ENCODE results near the gene RBM26.

The RBM26 gene

GRCh38 chr13:79448413-79448812, 42.4 kb upstream of the RBM26 start:
- no peak overlapping the region for H3K4me3 Mint-ChIP-seq
- no peaks in the 10 kb centered on the region for H3K9me3 Mint-ChIP-seq

GRCh38 chr13:79447741-79448140, 41.7 kb upstream of the RBM26 start:
- no peak for TF ChIP-seq CTCF (IDR thresholded peaks at IDR 0.05; ENCODE audit: unreplicated experiment in 3 of 3)
- no peak overlapping the region for H3K27ac Mint-ChIP-seq
- no peaks in the 10 kb centered on the region for H3K36me3 Mint-ChIP-seq (ENCODE audit: low read depth)
- no peaks in the 10 kb centered on the region for H3K9me3 Mint-ChIP-seq
- H3K27me3 Mint-ChIP-seq (ENCODE audit: low read depth), result peaks cover 9% of the 10 kb centered on the region
- no peaks in the 10 kb centered on the region for H3K4me1 Mint-ChIP-seq
- H3K4me3 Mint-ChIP-seq, result no peak overlapping the region

More at GRCh38 chr13:79448413-79448812, 42.4 kb upstream of the RBM26 start:
- no peak overlapping the region for H3K27ac Mint-ChIP-seq
- no peak for TF ChIP-seq CTCF (IDR thresholded peaks at IDR 0.05; ENCODE audit: unreplicated experiment in 3 of 3)
- H3K27me3 Mint-ChIP-seq (ENCODE audit: low read depth), result peaks cover 9% of the 10 kb centered on the region
- no peaks in the 10 kb centered on the region for H3K4me1 Mint-ChIP-seq
- no peaks in the 10 kb centered on the region for H3K36me3 Mint-ChIP-seq (ENCODE audit: low read depth)

GRCh38 chr13:79447141-79447540, 41.1 kb upstream of the RBM26 start:
- Mint-ChIP-seq H3K4me3 (no peak overlapping the region), H3K27ac (no peak overlapping the region), H3K36me3 (ENCODE audit: low read depth) (no peaks in the 10 kb centered on the region), H3K27me3 (ENCODE audit: low read depth) (peaks cover 9% of the 10 kb centered on the region), H3K9me3 (no peaks in the 10 kb centered on the region), H3K4me1 (no peaks in the 10 kb centered on the region)
- no peak for TF ChIP-seq CTCF (IDR thresholded peaks at IDR 0.05; ENCODE audit: unreplicated experiment in 3 of 3)

- Mint-ChIP-seq H3K27ac (no peak overlapping the region), H3K9me3 (no peaks in the 10 kb centered on the region), H3K4me3 (no peak overlapping the region), H3K36me3 (ENCODE audit: low read depth) (no peaks in the 10 kb centered on the region), H3K4me1 (no peaks in the 10 kb centered on the region), H3K27me3 (ENCODE audit: low read depth) (peaks cover 11% of the 10 kb centered on the region)
- no peak for TF ChIP-seq CTCF (IDR thresholded peaks at IDR 0.05; ENCODE audit: unreplicated experiment in 3 of 3)
These were observed 40.1 kb upstream of the RBM26 start for GRCh38 chr13:79445968-79446645.

GRCh38 chr13:79442706-79443105, 36.7 kb upstream of the RBM26 start:
- Mint-ChIP-seq H3K4me3 (no peak overlapping the region), H3K36me3 (ENCODE audit: low read depth) (no peaks in the 10 kb centered on the region), H3K27ac (no peak overlapping the region), H3K4me1 (no peaks in the 10 kb centered on the region), H3K9me3 (no peaks in the 10 kb centered on the region), H3K27me3 (ENCODE audit: low read depth) (peaks cover 12% of the 10 kb centered on the region)
- no peak for TF ChIP-seq CTCF (IDR thresholded peaks at IDR 0.05; ENCODE audit: unreplicated experiment in 3 of 3)

GRCh38 chr13:79442221-79442620, 36.2 kb upstream of the RBM26 start:
- no peak for TF ChIP-seq CTCF (IDR thresholded peaks at IDR 0.05; ENCODE audit: unreplicated experiment in 3 of 3)
- no peak overlapping the region for H3K4me3 Mint-ChIP-seq
- no peaks in the 10 kb centered on the region for H3K36me3 Mint-ChIP-seq (ENCODE audit: low read depth)
- no peaks in the 10 kb centered on the region for H3K9me3 Mint-ChIP-seq
- no peaks in the 10 kb centered on the region for H3K4me1 Mint-ChIP-seq
- no peak overlapping the region for H3K27ac Mint-ChIP-seq
- H3K27me3 Mint-ChIP-seq (ENCODE audit: low read depth), result peaks cover 9% of the 10 kb centered on the region

Data from nephron (organoid).